ENCODE data around the gene PPM1G.

PPM1G gene

GRCh38 chr2:27409321-27410073 is at the start of gene PPM1G:
Gene PPM1G (minus strand): TSS chr2:27409591. CDS start chr2:27409422, 169 bp downstream.
- Mint-ChIP-seq H3K9me3 (ENCODE audit: low read depth) (no peaks in the 10 kb centered on the region), H3K27ac (peak within 1 kb of the TSS; percentile 93), H3K4me1 (ENCODE audit: low read depth) (peaks cover 35% of the 10 kb centered on the region), H3K36me3 (peaks cover 4% of the 10 kb centered on the region), H3K27me3 (no peaks in the 10 kb centered on the region), H3K4me3 (peak within 1 kb of the TSS; percentile 95)

GRCh38 chr2:27453968-27454367 is 44.6 kb upstream of the PPM1G start:
- Mint-ChIP-seq H3K4me3 (no peak overlapping the region), H3K27ac (no peak overlapping the region), H3K36me3 (peaks cover 5% of the 10 kb centered on the region), H3K9me3 (ENCODE audit: low read depth) (no peaks in the 10 kb centered on the region), H3K27me3 (no peaks in the 10 kb centered on the region), H3K4me1 (ENCODE audit: low read depth) (no peaks in the 10 kb centered on the region)

DNA sequence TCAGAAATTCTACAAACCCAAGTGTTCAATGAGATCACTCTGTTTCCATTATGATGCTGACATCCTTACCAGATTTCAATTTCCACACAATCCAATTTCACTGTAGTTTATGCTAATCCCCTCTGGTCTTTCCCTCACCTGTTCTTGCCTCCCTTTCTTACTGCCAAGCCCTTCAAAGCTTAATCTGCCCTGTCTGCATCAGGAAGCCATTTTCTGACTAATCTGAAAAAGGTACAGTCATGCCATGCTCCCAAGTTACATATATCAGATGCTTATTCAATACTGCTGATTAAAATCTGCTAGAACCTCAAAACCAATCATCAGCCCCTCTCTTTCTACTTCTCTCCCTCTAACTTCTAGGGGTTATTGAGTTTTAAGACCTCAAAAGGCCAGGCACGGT is 41.7 kb upstream of the PPM1G start:
- Mint-ChIP-seq H3K4me3 (no peak overlapping the region), H3K4me1 (ENCODE audit: low read depth) (peaks cover 3% of the 10 kb centered on the region), H3K36me3 (peaks cover 5% of the 10 kb centered on the region), H3K27ac (no peak overlapping the region), H3K9me3 (ENCODE audit: low read depth) (no peaks in the 10 kb centered on the region), H3K27me3 (no peaks in the 10 kb centered on the region)

- Mint-ChIP-seq H3K27me3 (no peaks in the 10 kb centered on the region), H3K36me3 (peaks cover 2% of the 10 kb centered on the region), H3K27ac (no peak overlapping the region), H3K4me3 (no peak overlapping the region), H3K9me3 (ENCODE audit: low read depth) (no peaks in the 10 kb centered on the region), H3K4me1 (ENCODE audit: low read depth) (peaks cover 6% of the 10 kb centered on the region)
Observed at GRCh38 chr2:27448381-27448780, 39.0 kb upstream of the PPM1G start.

DNA sequence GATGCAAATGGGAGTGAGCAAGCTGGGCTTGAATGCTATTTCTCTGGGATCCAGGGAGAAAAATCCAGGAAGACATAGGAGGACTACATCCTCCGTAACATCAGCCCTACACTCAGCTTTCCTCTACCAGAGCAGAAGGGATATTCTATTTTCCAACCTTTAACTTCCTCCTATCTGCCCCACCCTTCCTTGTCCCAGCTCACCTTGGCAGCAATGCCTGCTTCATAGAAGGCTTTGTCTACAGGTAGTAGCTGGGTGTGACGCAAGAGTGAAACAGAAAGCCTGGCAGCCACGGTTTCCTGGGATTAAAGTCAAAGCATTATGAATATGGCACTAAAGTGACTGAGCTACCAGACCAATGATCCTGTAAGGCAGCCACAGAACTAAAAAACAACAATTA is 36.7 kb upstream of the PPM1G start:
- Mint-ChIP-seq H3K4me3 (no peak overlapping the region), H3K9me3 (ENCODE audit: low read depth) (no peaks in the 10 kb centered on the region), H3K27ac (peak overlapping the region; percentile 16), H3K4me1 (ENCODE audit: low read depth) (peaks cover 6% of the 10 kb centered on the region), H3K36me3 (peaks cover under 1% of the 10 kb centered on the region), H3K27me3 (no peaks in the 10 kb centered on the region)

- Mint-ChIP-seq H3K4me1 (ENCODE audit: low read depth) (peaks cover 6% of the 10 kb centered on the region), H3K27ac (peak overlapping the region; percentile 16), H3K27me3 (no peaks in the 10 kb centered on the region), H3K36me3 (peaks cover under 1% of the 10 kb centered on the region), H3K9me3 (ENCODE audit: low read depth) (no peaks in the 10 kb centered on the region), H3K4me3 (no peak overlapping the region)
Observed at GRCh38 chr2:27445615-27446014, 36.2 kb upstream of the PPM1G start.

DNA sequence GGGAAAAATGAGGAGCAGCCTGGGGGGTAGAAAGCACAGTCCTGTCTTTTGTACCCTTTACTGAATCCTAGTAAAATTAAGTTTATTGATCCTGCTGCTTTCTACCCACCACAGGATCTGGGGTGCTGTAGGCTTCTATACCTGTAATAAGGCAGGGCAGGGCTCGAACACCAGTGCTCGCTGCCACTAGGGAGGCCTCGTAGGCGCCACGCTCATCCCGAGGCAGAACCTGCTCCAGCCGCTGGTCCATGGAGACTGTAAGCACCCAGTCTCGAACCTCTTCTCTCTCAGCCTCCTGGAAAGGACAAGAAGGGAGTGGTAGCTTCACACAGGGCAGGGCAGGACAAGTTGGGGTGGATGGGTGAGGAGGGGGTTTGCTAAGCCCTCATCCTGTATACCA is 35.8 kb upstream of the PPM1G start:
- Mint-ChIP-seq H3K27me3 (no peaks in the 10 kb centered on the region), H3K4me3 (no peak overlapping the region), H3K4me1 (ENCODE audit: low read depth) (peaks cover 6% of the 10 kb centered on the region), H3K27ac (no peak overlapping the region), H3K9me3 (ENCODE audit: low read depth) (no peaks in the 10 kb centered on the region), H3K36me3 (peaks cover 6% of the 10 kb centered on the region)

DNA sequence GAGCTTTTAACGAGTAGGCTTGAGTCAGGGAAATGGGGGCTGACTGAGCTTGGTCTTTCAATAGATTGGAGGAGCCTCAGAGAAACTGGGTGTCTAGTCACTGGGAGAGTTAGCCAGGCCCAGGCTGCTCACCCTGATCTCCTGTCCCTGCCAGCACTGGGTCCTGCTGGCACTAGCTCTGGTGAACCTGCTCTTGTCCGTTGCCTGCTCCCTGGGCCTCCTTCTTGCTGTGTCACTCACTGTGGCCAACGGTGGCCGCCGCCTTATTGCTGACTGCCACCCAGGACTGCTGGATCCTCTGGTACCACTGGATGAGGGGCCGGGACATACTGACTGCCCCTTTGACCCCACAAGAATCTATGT is 33.5 kb upstream of the PPM1G start:
- H3K4me3 Mint-ChIP-seq = no peak overlapping the region
- H3K27ac Mint-ChIP-seq = no peak overlapping the region
- H3K27me3 Mint-ChIP-seq = no peaks in the 10 kb centered on the region
- H3K36me3 Mint-ChIP-seq = peaks cover 8% of the 10 kb centered on the region
- no peaks in the 10 kb centered on the region for H3K9me3 Mint-ChIP-seq (ENCODE audit: low read depth)
- H3K4me1 Mint-ChIP-seq (ENCODE audit: low read depth) = peaks cover 6% of the 10 kb centered on the region

DNA sequence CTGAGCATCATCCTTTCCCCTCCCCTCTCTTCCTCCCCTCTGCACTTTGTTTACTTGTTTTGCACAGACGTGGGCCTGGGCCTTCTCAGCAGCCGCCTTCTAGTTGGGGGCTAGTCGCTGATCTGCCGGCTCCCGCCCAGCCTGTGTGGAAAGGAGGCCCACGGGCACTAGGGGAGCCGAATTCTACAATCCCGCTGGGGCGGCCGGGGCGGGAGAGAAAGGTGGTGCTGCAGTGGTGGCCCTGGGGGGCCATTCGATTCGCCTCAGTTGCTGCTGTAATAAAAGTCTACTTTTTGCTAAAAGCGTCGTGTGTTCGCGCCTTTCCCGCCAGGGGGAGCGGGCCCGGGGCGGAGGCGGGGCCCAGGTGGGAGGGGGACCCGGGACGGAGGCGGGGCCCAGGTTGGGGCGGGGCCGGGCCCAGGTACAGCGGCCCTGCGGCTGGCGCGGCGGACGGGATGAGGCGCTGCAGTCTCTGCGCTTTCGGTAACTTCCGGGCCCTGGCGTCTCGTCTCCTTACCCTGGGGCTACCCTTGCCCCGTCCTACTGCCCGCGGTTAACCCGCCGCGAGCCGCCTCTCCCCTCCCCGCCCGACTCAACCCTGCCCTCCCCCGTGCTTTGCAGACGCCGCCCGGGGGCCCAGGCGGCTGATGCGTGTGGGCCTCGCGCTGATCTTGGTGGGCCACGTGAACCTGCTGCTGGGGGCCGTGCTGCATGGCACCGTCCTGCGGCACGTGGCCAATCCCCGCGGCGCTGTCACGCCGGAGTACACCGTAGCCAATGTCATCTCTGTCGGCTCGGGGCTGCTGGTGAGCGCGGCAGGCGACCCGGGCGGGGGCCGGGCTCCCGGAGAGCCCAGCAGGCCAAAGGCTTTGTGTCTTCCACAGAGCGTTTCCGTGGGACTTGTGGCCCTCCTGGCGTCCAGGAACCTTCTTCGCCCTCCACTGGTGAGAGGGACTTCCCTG is 32.8 kb upstream of the PPM1G start, which contains the start of gene KRTCAP3:
TSS of gene KRTCAP3 (plus strand) at position 424 of the 962 bp plus-strand sequence. CDS start at position 456, 32 bp downstream.
- H3K4me3 Mint-ChIP-seq = no peak within 1 kb of the TSS
- no peaks in the 10 kb centered on the region for H3K27me3 Mint-ChIP-seq
- peaks cover 6% of the 10 kb centered on the region for H3K4me1 Mint-ChIP-seq (ENCODE audit: low read depth)

GRCh38 chr2:27441226-27441926 is 32.0 kb upstream of the PPM1G start:
- Mint-ChIP-seq H3K4me1 (ENCODE audit: low read depth) (peaks cover 6% of the 10 kb centered on the region), H3K27me3 (no peaks in the 10 kb centered on the region), H3K36me3 (peaks cover 8% of the 10 kb centered on the region), H3K27ac (no peak overlapping the region), H3K9me3 (ENCODE audit: low read depth) (no peaks in the 10 kb centered on the region), H3K4me3 (no peak overlapping the region)

More for the DNA sequence above, 32.8 kb upstream of the PPM1G start, which contains the start of gene KRTCAP3:
- H3K36me3 Mint-ChIP-seq = peaks cover 8% of the 10 kb centered on the region
- no peaks in the 10 kb centered on the region for H3K9me3 Mint-ChIP-seq (ENCODE audit: low read depth)
- peak within 1 kb of the TSS; percentile 25 for H3K27ac Mint-ChIP-seq

DNA sequence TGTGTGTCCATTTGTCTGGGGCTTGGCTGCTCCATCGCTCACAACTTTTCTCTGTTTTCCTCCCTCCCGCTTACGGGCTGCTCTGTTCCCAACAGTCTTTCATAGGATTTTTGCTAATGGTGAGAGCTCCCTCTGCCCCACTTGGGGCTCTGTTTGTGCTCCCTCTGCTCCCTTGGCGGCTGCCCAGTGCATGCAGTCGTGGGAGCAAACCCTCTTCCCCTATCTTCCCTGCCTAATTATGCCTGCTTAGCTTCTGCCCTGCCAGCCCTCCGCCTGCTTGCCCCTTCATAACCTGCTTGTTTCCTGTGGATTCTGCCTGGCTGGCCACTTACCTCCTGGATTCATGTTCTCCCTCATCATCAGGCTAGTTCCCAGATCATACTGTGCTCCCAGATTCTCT is 26.2 kb upstream of the PPM1G start:
- Mint-ChIP-seq H3K27ac (no peak overlapping the region), H3K27me3 (no peaks in the 10 kb centered on the region), H3K4me3 (no peak overlapping the region), H3K4me1 (ENCODE audit: low read depth) (peaks cover 23% of the 10 kb centered on the region), H3K9me3 (ENCODE audit: low read depth) (no peaks in the 10 kb centered on the region), H3K36me3 (peaks cover 12% of the 10 kb centered on the region)

DNA sequence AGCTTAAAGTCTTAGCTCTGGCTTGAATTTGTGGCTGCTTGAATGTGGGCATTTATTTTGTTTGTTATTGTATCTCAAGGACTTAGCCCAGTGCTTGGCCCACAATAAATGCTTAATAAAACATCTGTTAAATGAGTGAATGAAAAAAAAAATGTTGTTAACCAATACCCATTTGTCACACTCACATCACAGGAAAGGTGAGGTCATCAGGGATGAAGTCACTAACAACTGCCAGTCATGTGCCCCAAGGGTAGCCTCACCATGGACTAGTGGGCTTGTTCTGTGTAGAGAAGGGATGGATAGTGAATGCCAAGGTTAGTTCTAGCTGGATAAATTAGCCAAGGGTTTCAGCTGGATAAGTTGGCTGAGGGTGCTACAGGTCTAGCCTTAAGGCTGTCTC is 22.0 kb upstream of the PPM1G start:
- Mint-ChIP-seq H3K27ac (peak overlapping the region; percentile 94), H3K36me3 (peaks cover 6% of the 10 kb centered on the region), H3K4me1 (ENCODE audit: low read depth) (peaks cover 43% of the 10 kb centered on the region), H3K27me3 (no peaks in the 10 kb centered on the region), H3K9me3 (ENCODE audit: low read depth) (no peaks in the 10 kb centered on the region), H3K4me3 (peak overlapping the region; percentile 78)

DNA sequence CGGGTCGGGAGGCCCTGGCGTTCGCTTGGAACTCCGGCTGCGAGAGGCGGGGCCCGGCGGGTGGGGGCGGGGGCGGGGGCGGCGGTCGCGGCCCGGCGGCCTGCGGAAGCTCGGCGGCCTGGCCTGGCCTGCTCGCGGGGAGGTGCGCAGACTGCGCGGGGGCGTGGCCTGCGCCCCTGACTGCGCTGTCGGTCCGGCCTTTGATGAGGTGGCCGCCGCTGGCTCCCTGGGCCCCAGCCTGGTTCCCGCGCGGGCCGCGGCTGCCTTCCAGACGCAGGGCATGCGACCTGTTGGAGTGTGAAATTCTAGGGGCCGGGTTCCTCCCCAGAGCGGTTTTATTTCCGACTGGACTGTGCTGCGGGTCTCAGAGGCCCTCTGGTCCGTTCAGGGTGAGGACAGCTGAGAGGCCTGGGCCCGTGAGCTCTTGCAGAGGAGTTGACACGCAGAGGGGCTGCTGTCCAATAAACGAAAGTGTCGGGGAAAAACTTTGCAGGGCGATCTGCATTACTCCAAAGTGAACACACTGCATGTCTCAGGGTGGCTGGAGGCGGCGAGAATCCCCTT is 19.7 kb upstream of the PPM1G start:
- peaks cover 43% of the 10 kb centered on the region for H3K4me1 Mint-ChIP-seq (ENCODE audit: low read depth)
- no peaks in the 10 kb centered on the region for H3K9me3 Mint-ChIP-seq (ENCODE audit: low read depth)
- H3K27me3 Mint-ChIP-seq = no peaks in the 10 kb centered on the region
- peak overlapping the region; percentile 98 for H3K4me3 Mint-ChIP-seq
- H3K27ac Mint-ChIP-seq = peak overlapping the region; percentile 94
- peaks cover 3% of the 10 kb centered on the region for H3K36me3 Mint-ChIP-seq

GRCh38 chr2:27428213-27428977 is 19.0 kb upstream of the PPM1G start, which contains the start of gene NRBP1:
Gene NRBP1 (plus strand): TSS chr2:27428631. CDS start chr2:27433274, 4,643 bp downstream.
- Mint-ChIP-seq H3K36me3 (no peaks in the 10 kb centered on the region), H3K9me3 (ENCODE audit: low read depth) (no peaks in the 10 kb centered on the region), H3K4me1 (ENCODE audit: low read depth) (peaks cover 40% of the 10 kb centered on the region), H3K27ac (peak within 1 kb of the TSS; percentile 97), H3K4me3 (peak within 1 kb of the TSS; percentile 98), H3K27me3 (no peaks in the 10 kb centered on the region)
